PC-9 (cell line): ENCODE data around the gene TTC28. TPM values are rescaled to one million over a fixed set of nuclear protein-coding genes. Genes with fewer than 3 reads are reported as not detected.

Experiments used
- BruUV-seq: library from RNA; stranded (reverse); fragments of 400-500 nt; replicated peaks from 2 replicates; lab custom pipeline; 2021; lab: Mats Ljungman, UMichigan
- CTCF ChIA-PET: fragments of 300-600 bp; sonication (Branson Sonifier 250); formaldehyde crosslinking; loops from one replicate; lab custom pipeline; 2022; ENCODE audit warnings: antibody characterized with exemption; lab: Charles Lee
- POLR2A ChIA-PET: fragments of 300-600 bp; sonication (Branson Sonifier 250); formaldehyde crosslinking; loops from one replicate; lab custom pipeline; 2022; ENCODE audit warnings: antibody characterized with exemption; ENCODE audit not compliant: unreplicated experiment; lab: Charles Lee
- DNase-seq, 2 experiments: peaks; one replicate each; pipeline versions ENCODE4 v3.0.0 to v3.0.0-alpha.2; 2015 to 2022; ENCODE audit warnings: mixed read lengths in 1 of 2
- H2AFZ ChIP-seq: fragments of 200-600 bp; sonication (generic); 2 replicates; pipeline ENCODE4 v1.8.1; 2017; ENCODE audit warnings: antibody characterized with exemption
- H3F3A ChIP-seq: fragments of 200-600 bp; sonication (generic); 2 replicates; pipeline ENCODE4 v1.8.1; 2017; ENCODE audit warnings: antibody characterized with exemption, mild to moderate bottlenecking, low read depth; ENCODE audit not compliant: insufficient read depth
- H3K27ac ChIP-seq: fragments of 200-600 bp; sonication (generic); 2 replicates; pipeline ENCODE4 v1.6.1; 2016; ENCODE audit warnings: mixed run types
- H3K27me3 ChIP-seq: fragments of 200-600 bp; sonication (generic); 2 replicates; pipeline ENCODE4 v1.6.1; 2016; ENCODE audit warnings: low read depth, mixed run types; ENCODE audit not compliant: insufficient read depth
- H3K36me3 ChIP-seq: fragments of 200-600 bp; sonication (generic); 2 replicates; pipeline ENCODE4 v1.6.1; 2016; ENCODE audit warnings: low read depth, mixed run types
- H3K4me1 ChIP-seq: fragments of 200-600 bp; sonication (generic); replicated peaks from 2 replicates; pipeline ENCODE4 v1.6.1; 2016; ENCODE audit warnings: mixed run types; ENCODE audit not compliant: insufficient read depth
- H3K4me2 ChIP-seq: fragments of 200-600 bp; sonication (generic); 2 replicates; pipeline ENCODE4 v1.6.1; 2017; ENCODE audit warnings: mixed run types
- H3K4me3 ChIP-seq: fragments of 200-600 bp; sonication (generic); 2 replicates; pipeline ENCODE4 v1.6.1; 2016; ENCODE audit warnings: mixed run types
- H3K79me2 ChIP-seq: fragments of 200-600 bp; sonication (generic); 2 replicates; pipeline ENCODE4 v1.6.1; 2017; ENCODE audit warnings: low read depth, mixed run types
- H3K9me2 ChIP-seq: fragments of 200-600 bp; sonication (generic); 2 replicates; pipeline ENCODE4 v1.8.1; 2017; ENCODE audit warnings: mild to moderate bottlenecking; ENCODE audit not compliant: insufficient read depth
- H3K9me3 ChIP-seq: fragments of 200-600 bp; sonication (generic); 2 replicates; pipeline ENCODE4 v1.8.1; 2016; ENCODE audit warnings: low read depth; ENCODE audit not compliant: insufficient read depth
- H4K20me1 ChIP-seq: fragments of 200-600 bp; sonication (generic); 2 replicates; pipeline ENCODE4 v1.8.1; 2017; ENCODE audit not compliant: insufficient read depth
- CTCF ChIP-seq: fragments of 200-600 bp; sonication (generic); conservative IDR thresholded peaks from 2 replicates; pipeline ENCODE4 v1.6.1; 2017; ENCODE audit warnings: mixed run types, antibody characterized with exemption, mild to moderate bottlenecking, moderate library complexity
- EZH2 ChIP-seq: fragments of 200-600 bp; sonication (generic); IDR thresholded peaks from 2 replicates; pipeline ENCODE4 v1.8.0; 2017; ENCODE audit warnings: antibody characterized with exemption, low read depth
- intact Hi-C: fragments of 100-400 bp; cut with micrococcal nuclease; formaldehyde crosslinking; loops from one replicate; pipeline ENCODE4 v1.10.0; 2022; ENCODE audit not compliant: unreplicated experiment
- total RNA-seq: library from RNA; stranded (reverse); gene quantifications from 2 replicates; pipeline ENCODE4 v1.2.3, GENCODE V29; 2021

Gene TTC28
- total RNA-seq, 1 experiment from 2014 or later = 6.7 TPM

GRCh38 chr22:28397306-28397705 is 282.3 kb downstream of the TTC28 start:
- Histone ChIP-seq H4K20me1 (no peaks in the 10 kb centered on the region), H3K36me3 (no peaks in the 10 kb centered on the region), H3K27ac (no peak overlapping the region), H3K9me3 (no peaks in the 10 kb centered on the region), H3K79me2 (no peaks in the 10 kb centered on the region), H3K9me2 (no peaks in the 10 kb centered on the region), H3F3A (no peaks in the 10 kb centered on the region), H2AFZ (no peak overlapping the region), H3K4me1 (no peaks in the 10 kb centered on the region), H3K27me3 (no peaks in the 10 kb centered on the region), H3K4me3 (no peak overlapping the region), H3K4me2 (no peak overlapping the region)
- TF ChIP-seq EZH2 (no peak), CTCF (no peak)
- no peak for DNase-seq
- ChIA-PET POLR2A (no interaction called here), CTCF (no interaction called here)
- intact Hi-C loops = no loop called here
- BruUV-seq = no TSS peak

- Histone ChIP-seq H3F3A (no peaks in the 10 kb centered on the region), H3K4me2 (no peak overlapping the region), H3K27me3 (no peaks in the 10 kb centered on the region), H3K79me2 (no peaks in the 10 kb centered on the region), H3K9me3 (no peaks in the 10 kb centered on the region), H4K20me1 (no peaks in the 10 kb centered on the region), H2AFZ (no peak overlapping the region), H3K36me3 (no peaks in the 10 kb centered on the region), H3K4me3 (no peak overlapping the region), H3K27ac (no peak overlapping the region), H3K4me1 (no peaks in the 10 kb centered on the region), H3K9me2 (no peaks in the 10 kb centered on the region)
- intact Hi-C loops = no loop called here
- ChIA-PET CTCF (no interaction called here), POLR2A (no interaction called here)
- no peak for DNase-seq
- no TSS peak for BruUV-seq
- TF ChIP-seq EZH2 (no peak), CTCF (no peak)
Measured at GRCh38 chr22:28395920-28396753, 283.5 kb downstream of the TTC28 start.

- Histone ChIP-seq H3K9me3 (no peaks in the 10 kb centered on the region), H3K4me1 (no peaks in the 10 kb centered on the region), H3K4me3 (no peak overlapping the region), H3K4me2 (no peak overlapping the region), H3K9me2 (no peaks in the 10 kb centered on the region), H3K27me3 (no peaks in the 10 kb centered on the region), H4K20me1 (no peaks in the 10 kb centered on the region), H3K27ac (no peak overlapping the region), H3K36me3 (no peaks in the 10 kb centered on the region), H3K79me2 (no peaks in the 10 kb centered on the region), H2AFZ (no peak overlapping the region), H3F3A (no peaks in the 10 kb centered on the region)
- TF ChIP-seq EZH2 = no peak
- TF ChIP-seq CTCF = no peak
- CTCF ChIA-PET = no interaction called here
- intact Hi-C loops = no loop called here
- no TSS peak for BruUV-seq
- POLR2A ChIA-PET = no interaction called here
- no peak for DNase-seq
Measured at GRCh38 chr22:28395520-28395919, 284.1 kb downstream of the TTC28 start.
